HCT116 (cell line): ENCODE data around the gene SUMO1. TPM values are rescaled to one million over a fixed set of nuclear protein-coding genes. Genes with fewer than 3 reads are reported as not detected.
A peak's percentile ranks its signal among the peaks of the same experiment; 100 is the strongest.

Experiments used
- ATAC-seq: fragments of 200-7000 bp; cut with Tn5 transposase; 2 replicates; pipeline ENCODE4 v1.9.1; 2020; ENCODE audit warnings: mild to moderate bottlenecking, moderate library complexity
- BruUV-seq: library from RNA; stranded (reverse); fragments of 400-500 nt; replicated peaks from 2 replicates; lab custom pipeline; 2021; lab: Mats Ljungman, UMichigan
- CTCF ChIA-PET: fragments of 300-600 bp; sonication (Branson Sonifier 250); formaldehyde crosslinking; loops from one replicate; lab custom pipeline; 2021; ENCODE audit warnings: antibody characterized with exemption; lab: Charles Lee
- POLR2A ChIA-PET: fragments of 300-600, 350-600 bp; sonication (Branson Sonifier 250); formaldehyde crosslinking; loops from one replicate; lab custom pipeline; 2021; ENCODE audit warnings: antibody characterized with exemption; lab: Charles Lee
- RAD21 ChIA-PET, 2 experiments: fragments of 300-600 bp; sonication (Branson Sonifier 250); formaldehyde crosslinking; loops; one replicate each; lab custom pipeline; 2023; ENCODE audit warnings: low total read pairs in 2 of 2; ENCODE audit not compliant: uncharacterized antibody in 2 of 2, unreplicated experiment in 2 of 2, low non-redundant PET in 1 of 2; lab: Charles Lee
- DNase-seq: peaks from one replicate; pipeline ENCODE4 v3.0.0-alpha.2; 2010; ENCODE audit warnings: low read depth, low spot score
- H2AFZ ChIP-seq: fragments of 200-600 bp; shearing (Covaris generic), sonication (generic); 2 replicates; pipeline ENCODE4 v1.6.1; 2017; ENCODE audit warnings: low read depth, mixed run types, mixed read lengths, antibody characterized with exemption, low read length; ENCODE audit not compliant: poor library complexity, severe bottlenecking
- H3K27ac ChIP-seq: 2 replicates; pipeline ENCODE4 v1.5.1; 2012; ENCODE audit warnings: low read depth, low read length
- H3K27me3 ChIP-seq: fragments of 200-600 bp; sonication (generic); 2 replicates; pipeline ENCODE4 v1.6.1; 2016; ENCODE audit warnings: mixed run types, low read length, mixed read lengths; ENCODE audit not compliant: insufficient read depth
- H3K36me3 ChIP-seq, 2 experiments: fragments of 200-500 bp in 1 of 2; fragments of 200-600 bp in 1 of 2; sonication (Bioruptor generic) in 1 of 2; sonication (generic) in 1 of 2; 2 replicates each; pipeline versions ENCODE4 v1.5.1 to v1.6.1; 2014 to 2016; ENCODE audit warnings: low read length in 2 of 2, inconsistent platforms in 1 of 2, mixed read lengths in 1 of 2, mixed run types in 1 of 2; ENCODE audit not compliant: insufficient read depth in 2 of 2, control insufficient read depth in 1 of 2
- H3K4me1 ChIP-seq, 2 experiments: fragments of 200-600 bp in 1 of 2; sonication (generic) in 1 of 2; 2 replicates each; pipeline versions ENCODE4 v1.5.1 to v1.6.1; 2012 to 2017; ENCODE audit warnings: low read length in 2 of 2, inconsistent platforms in 1 of 2, mild to moderate bottlenecking in 1 of 2, mixed read lengths in 1 of 2, mixed run types in 1 of 2, moderate library complexity in 1 of 2; ENCODE audit not compliant: insufficient read depth in 2 of 2, control insufficient read depth in 1 of 2
- H3K4me2 ChIP-seq: fragments of 200-600 bp; sonication (generic); 2 replicates; pipeline ENCODE4 v1.6.1; 2017; ENCODE audit warnings: mixed run types, low read length, mixed read lengths
- H3K4me3 ChIP-seq, 2 experiments: fragments of 200-600 bp in 1 of 2; sonication (generic) in 1 of 2; replicated peaks in 1 of 2; 2 replicates each; pipeline ENCODE4 v1.5.1; 2011 to 2016; ENCODE audit warnings: low read length in 2 of 2, control low read depth in 1 of 2, low read depth in 1 of 2, mild to moderate bottlenecking in 1 of 2, mixed read lengths in 1 of 2, mixed run types in 1 of 2
- H3K79me2 ChIP-seq: fragments of 200-600 bp; sonication (generic); 2 replicates; pipeline ENCODE4 v1.6.1; 2017; ENCODE audit warnings: mild to moderate bottlenecking, mixed run types, low read length, moderate library complexity, mixed read lengths; ENCODE audit not compliant: insufficient read depth
- H3K9ac ChIP-seq: fragments of 200-600 bp; sonication (generic); 2 replicates; pipeline ENCODE4 v1.6.1; 2016; ENCODE audit warnings: low read length, mixed read lengths
- H3K9me2 ChIP-seq: fragments of 200-600 bp; sonication (generic), shearing (Covaris generic); 2 replicates; pipeline ENCODE4 v1.6.1; 2017; ENCODE audit warnings: mixed run types, mild to moderate bottlenecking, moderate library complexity; ENCODE audit not compliant: insufficient read depth
- H3K9me3 ChIP-seq, 2 experiments: fragments of 200-500 bp in 1 of 2; fragments of 200-600 bp in 1 of 2; sonication (Bioruptor generic) in 1 of 2; sonication (generic) in 1 of 2; 2 replicates each; pipeline ENCODE4 v1.6.1; 2014 to 2017; ENCODE audit warnings: low read length in 2 of 2, mixed read lengths in 2 of 2, inconsistent platforms in 1 of 2, low read depth in 1 of 2, mild to moderate bottlenecking in 1 of 2, mixed run types in 1 of 2, moderate library complexity in 1 of 2; ENCODE audit not compliant: control insufficient read depth in 1 of 2, insufficient read depth in 1 of 2
- H4K20me1 ChIP-seq: fragments of 200-600 bp; sonication (generic), shearing (Covaris generic); 2 replicates; pipeline ENCODE4 v1.6.1; 2017; ENCODE audit warnings: mixed run types, mild to moderate bottlenecking, moderate library complexity; ENCODE audit not compliant: insufficient read depth
- CBX3 ChIP-seq: IDR thresholded peaks from 2 replicates; pipeline ENCODE4 v1.6.1; 2012; ENCODE audit warnings: low read depth
- CEBPB ChIP-seq: IDR thresholded peaks from 2 replicates; pipeline ENCODE4 v1.6.1; 2012; ENCODE audit warnings: low read depth
- EGR1 ChIP-seq: IDR thresholded peaks from 2 replicates; pipeline ENCODE4 v1.6.1; 2012; ENCODE audit warnings: low read depth
- EZH2 ChIP-seq: fragments of 200-600 bp; sonication (generic); IDR thresholded peaks from 2 replicates; pipeline ENCODE4 v1.6.1; 2017; ENCODE audit warnings: antibody characterized with exemption, mixed run types
- EZH2phosphoT487 ChIP-seq: fragments of 200-600 bp; IDR thresholded peaks from 2 replicates; pipeline ENCODE4 v1.6.1; 2018; ENCODE audit warnings: antibody characterized with exemption, borderline replicate concordance
- FOSL1 ChIP-seq: IDR thresholded peaks from 2 replicates; pipeline ENCODE4 v1.6.1; 2012; ENCODE audit warnings: low read depth
- JUND ChIP-seq: IDR thresholded peaks from 2 replicates; pipeline ENCODE4 v1.6.1; 2012
- POLR2A ChIP-seq: IDR thresholded peaks from 2 replicates; pipeline ENCODE4 v1.7.0; 2011; ENCODE audit warnings: borderline replicate concordance; ENCODE audit not compliant: insufficient read depth, insufficient read length; ENCODE audit errors: extremely low read depth
- RAD21 ChIP-seq: IDR thresholded peaks from 2 replicates; pipeline ENCODE4 v1.6.1; 2012; ENCODE audit warnings: low read depth, mild to moderate bottlenecking
- SIN3A ChIP-seq: IDR thresholded peaks from 2 replicates; pipeline ENCODE4 v1.6.1; 2012; ENCODE audit warnings: low read depth
- SRF ChIP-seq: IDR thresholded peaks from 2 replicates; pipeline ENCODE4 v1.6.1; 2012; ENCODE audit warnings: low read depth
- ZNF274 ChIP-seq: fragments of 200-500 bp; sonication (Bioruptor generic); IDR thresholded peaks from 2 replicates; pipeline ENCODE4 v1.6.1; 2014; ENCODE audit warnings: mild to moderate bottlenecking, low read depth, low read length, inconsistent platforms
- intact Hi-C: fragments of 100-400 bp; cut with micrococcal nuclease; formaldehyde crosslinking; loops from 2 replicates; pipeline ENCODE4 v1.10.0; 2022
- total RNA-seq: library from RNA; stranded (reverse); gene quantifications from one replicate; pipeline ENCODE4 v1.2.1, GENCODE V29; 2021; ENCODE audit not compliant: unreplicated experiment
- TF ChIP-seq, protein P1 (sequence below), 3 experiments: fragments of 200-600 bp in 1 of 3; sonication (generic) in 1 of 3; IDR thresholded peaks in 2 of 3; conservative IDR thresholded peaks in 1 of 3; 2 replicates each; pipeline ENCODE4 v1.5.1; 2012 to 2017; ENCODE audit warnings: low read depth in 2 of 3, low read length in 2 of 3, antibody characterized with exemption in 1 of 3, borderline replicate concordance in 1 of 3, control low read depth in 1 of 3, mild to moderate bottlenecking in 1 of 3, mixed read lengths in 1 of 3, mixed run types in 1 of 3, moderate library complexity in 1 of 3; ENCODE audit not compliant: insufficient read depth in 1 of 3
- TF ChIP-seq, protein P2 (sequence below): IDR thresholded peaks from 2 replicates; pipeline ENCODE4 v1.6.1; 2012
- TF ChIP-seq, protein P3 (sequence below): IDR thresholded peaks from 2 replicates; pipeline ENCODE4 v1.6.1; 2012
- TF ChIP-seq, protein P4 (sequence below): IDR thresholded peaks from 2 replicates; pipeline ENCODE4 v1.6.1; 2012; ENCODE audit warnings: low read depth

SUMO1 gene
- total RNA-seq, 1 experiment from 2014 or later: 130 TPM

DNA sequence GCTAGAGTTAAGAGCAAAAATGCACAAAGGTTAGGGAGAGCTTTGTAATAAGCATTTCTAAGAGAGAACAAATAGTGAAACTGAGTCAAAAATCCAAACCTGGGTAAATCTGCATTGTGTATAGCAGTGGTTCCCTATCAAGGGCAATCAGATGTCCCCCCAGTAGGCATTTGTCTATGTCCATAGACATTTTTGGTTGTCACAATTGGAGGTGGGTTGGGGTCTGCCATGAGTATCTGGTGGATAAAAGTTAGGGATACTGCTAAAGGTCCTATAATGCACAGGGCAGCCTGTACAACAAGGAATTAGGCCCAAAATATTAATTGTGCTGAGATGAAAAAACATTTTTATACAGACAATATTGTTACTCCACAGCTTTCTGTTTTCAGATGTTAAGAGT, 48.2 kb upstream of the SUMO1 start:
- TSS peak; percentile 28 for BruUV-seq

DNA sequence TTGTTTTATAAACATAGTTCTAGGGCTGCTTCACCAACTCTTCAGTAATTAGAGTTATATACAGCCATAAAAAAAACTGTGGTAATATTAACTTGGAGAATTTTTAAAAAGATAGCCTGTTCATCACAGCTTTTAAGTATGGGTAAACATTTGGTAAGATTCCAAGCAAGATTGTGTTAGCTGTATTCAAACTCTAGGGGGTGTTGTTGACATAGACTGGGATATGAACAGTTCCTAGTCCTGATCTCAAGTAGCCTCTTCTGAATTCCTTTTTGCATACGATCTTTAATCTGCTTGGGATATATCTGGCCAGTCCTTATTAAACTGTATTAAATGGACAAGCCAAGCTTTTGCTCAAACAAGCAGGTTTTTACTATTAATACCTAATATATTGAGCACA, 40.5 kb upstream of the SUMO1 start:
- H3K4me2 ChIP-seq: no peak overlapping the region
- peaks cover 99% of the 10 kb centered on the region for H3K79me2 ChIP-seq
- TF ChIP-seq, protein P1, sequence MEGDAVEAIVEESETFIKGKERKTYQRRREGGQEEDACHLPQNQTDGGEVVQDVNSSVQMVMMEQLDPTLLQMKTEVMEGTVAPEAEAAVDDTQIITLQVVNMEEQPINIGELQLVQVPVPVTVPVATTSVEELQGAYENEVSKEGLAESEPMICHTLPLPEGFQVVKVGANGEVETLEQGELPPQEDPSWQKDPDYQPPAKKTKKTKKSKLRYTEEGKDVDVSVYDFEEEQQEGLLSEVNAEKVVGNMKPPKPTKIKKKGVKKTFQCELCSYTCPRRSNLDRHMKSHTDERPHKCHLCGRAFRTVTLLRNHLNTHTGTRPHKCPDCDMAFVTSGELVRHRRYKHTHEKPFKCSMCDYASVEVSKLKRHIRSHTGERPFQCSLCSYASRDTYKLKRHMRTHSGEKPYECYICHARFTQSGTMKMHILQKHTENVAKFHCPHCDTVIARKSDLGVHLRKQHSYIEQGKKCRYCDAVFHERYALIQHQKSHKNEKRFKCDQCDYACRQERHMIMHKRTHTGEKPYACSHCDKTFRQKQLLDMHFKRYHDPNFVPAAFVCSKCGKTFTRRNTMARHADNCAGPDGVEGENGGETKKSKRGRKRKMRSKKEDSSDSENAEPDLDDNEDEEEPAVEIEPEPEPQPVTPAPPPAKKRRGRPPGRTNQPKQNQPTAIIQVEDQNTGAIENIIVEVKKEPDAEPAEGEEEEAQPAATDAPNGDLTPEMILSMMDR (IDR thresholded peaks at IDR 0.05 in 2 of 3, conservative IDR thresholded peaks at IDR 0.05 in 1 of 3; ENCODE audit: borderline replicate concordance in 1 of 3, insufficient read depth in 1 of 3, low read depth in 2 of 3, low read length in 2 of 3): peak; percentile 15 to 58 (median 51); a peak in 4 of 6 replicates
- TF ChIP-seq, protein P2, sequence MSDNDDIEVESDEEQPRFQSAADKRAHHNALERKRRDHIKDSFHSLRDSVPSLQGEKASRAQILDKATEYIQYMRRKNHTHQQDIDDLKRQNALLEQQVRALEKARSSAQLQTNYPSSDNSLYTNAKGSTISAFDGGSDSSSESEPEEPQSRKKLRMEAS: no peak
- no peak for TF ChIP-seq EGR1
- TF ChIP-seq RAD21: peak; percentile 53
- TF ChIP-seq, protein P3, sequence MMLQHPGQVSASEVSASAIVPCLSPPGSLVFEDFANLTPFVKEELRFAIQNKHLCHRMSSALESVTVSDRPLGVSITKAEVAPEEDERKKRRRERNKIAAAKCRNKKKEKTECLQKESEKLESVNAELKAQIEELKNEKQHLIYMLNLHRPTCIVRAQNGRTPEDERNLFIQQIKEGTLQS: no peak
- TF ChIP-seq POLR2A: no peak
- no peak for TF ChIP-seq FOSL1
- no peak for TF ChIP-seq CBX3
- TF ChIP-seq SIN3A: no peak
- TF ChIP-seq CEBPB: no peak
- TF ChIP-seq, protein P4, sequence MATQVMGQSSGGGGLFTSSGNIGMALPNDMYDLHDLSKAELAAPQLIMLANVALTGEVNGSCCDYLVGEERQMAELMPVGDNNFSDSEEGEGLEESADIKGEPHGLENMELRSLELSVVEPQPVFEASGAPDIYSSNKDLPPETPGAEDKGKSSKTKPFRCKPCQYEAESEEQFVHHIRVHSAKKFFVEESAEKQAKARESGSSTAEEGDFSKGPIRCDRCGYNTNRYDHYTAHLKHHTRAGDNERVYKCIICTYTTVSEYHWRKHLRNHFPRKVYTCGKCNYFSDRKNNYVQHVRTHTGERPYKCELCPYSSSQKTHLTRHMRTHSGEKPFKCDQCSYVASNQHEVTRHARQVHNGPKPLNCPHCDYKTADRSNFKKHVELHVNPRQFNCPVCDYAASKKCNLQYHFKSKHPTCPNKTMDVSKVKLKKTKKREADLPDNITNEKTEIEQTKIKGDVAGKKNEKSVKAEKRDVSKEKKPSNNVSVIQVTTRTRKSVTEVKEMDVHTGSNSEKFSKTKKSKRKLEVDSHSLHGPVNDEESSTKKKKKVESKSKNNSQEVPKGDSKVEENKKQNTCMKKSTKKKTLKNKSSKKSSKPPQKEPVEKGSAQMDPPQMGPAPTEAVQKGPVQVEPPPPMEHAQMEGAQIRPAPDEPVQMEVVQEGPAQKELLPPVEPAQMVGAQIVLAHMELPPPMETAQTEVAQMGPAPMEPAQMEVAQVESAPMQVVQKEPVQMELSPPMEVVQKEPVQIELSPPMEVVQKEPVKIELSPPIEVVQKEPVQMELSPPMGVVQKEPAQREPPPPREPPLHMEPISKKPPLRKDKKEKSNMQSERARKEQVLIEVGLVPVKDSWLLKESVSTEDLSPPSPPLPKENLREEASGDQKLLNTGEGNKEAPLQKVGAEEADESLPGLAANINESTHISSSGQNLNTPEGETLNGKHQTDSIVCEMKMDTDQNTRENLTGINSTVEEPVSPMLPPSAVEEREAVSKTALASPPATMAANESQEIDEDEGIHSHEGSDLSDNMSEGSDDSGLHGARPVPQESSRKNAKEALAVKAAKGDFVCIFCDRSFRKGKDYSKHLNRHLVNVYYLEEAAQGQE: peak; percentile 4; the same call in 1 of the 2 replicates
- no peak for TF ChIP-seq JUND
- H3K9ac ChIP-seq: no peak overlapping the region
- no peak overlapping the region for H3K27ac ChIP-seq
- H3K4me3 ChIP-seq: no peak overlapping the region
- H3K9me2 ChIP-seq: no peaks in the 10 kb centered on the region
- ChIA-PET POLR2A (no interaction called here), RAD21 (interaction anchor here in 1 of 2 experiments (0.5 kb wide), 1 partner anchor 152 kb away, joined by 3 read pairs; no protein-coding TSS in a partner anchor), CTCF (interaction anchor here (0.7 to 1.4 kb wide), 4 partner anchors 15 to 1536 kb away, joined by 3 read pairs; no protein-coding TSS in a partner anchor)
- no peak overlapping the region for H2AFZ ChIP-seq
- no peaks in the 10 kb centered on the region for H3K9me3 ChIP-seq
- no peaks in the 10 kb centered on the region for H3K27me3 ChIP-seq
- BruUV-seq: no TSS peak
- H3K36me3 ChIP-seq: peaks cover 63 to 82% of the 10 kb centered on the region in 2 experiments
- peaks cover 50% of the 10 kb centered on the region; the same call in 1 of the 2 replicates for H4K20me1 ChIP-seq
- peak; percentile 80 for ATAC-seq
- no peak for DNase-seq
- H3K4me1 ChIP-seq: peaks cover 0 to 3% of the 10 kb centered on the region in 2 experiments; a peak in 1 of 4 replicates
- intact Hi-C loops: no loop called here

More for the DNA sequence above, 48.2 kb upstream of the SUMO1 start:
- Histone ChIP-seq H3K79me2 (peaks cover 97% of the 10 kb centered on the region), H3K27me3 (no peaks in the 10 kb centered on the region), H3K27ac (no peak overlapping the region), H3K36me3 (peaks cover 71 to 83% of the 10 kb centered on the region in 2 experiments), H3K9me2 (no peaks in the 10 kb centered on the region), H4K20me1 (peaks cover 29% of the 10 kb centered on the region; the same call in 1 of the 2 replicates), H3K9me3 (no peaks in the 10 kb centered on the region), H3K4me1 (no peaks in the 10 kb centered on the region), H3K4me3 (no peak overlapping the region), H3K4me2 (no peak overlapping the region), H2AFZ (no peak overlapping the region), H3K9ac (no peak overlapping the region)
- ATAC-seq: no peak
- RAD21 ChIA-PET: interaction anchor here in 1 of 2 experiments (0.6 kb wide), 1 partner anchor 15 kb away, joined by 3 read pairs; no protein-coding TSS in a partner anchor
- CTCF ChIA-PET: no interaction called here
- intact Hi-C loops: no loop called here
- POLR2A ChIA-PET: interaction anchor here (0.7 kb wide), 1 partner anchor 15 kb away, joined by 3 read pairs; no protein-coding TSS in a partner anchor
- TF ChIP-seq ZNF274 (no peak), SRF (no peak), EZH2phosphoT487 (no peak), CEBPB (no peak), CBX3 (no peak), RAD21 (no peak), EZH2 (no peak)
- TF ChIP-seq, protein P2: no peak
- no peak for DNase-seq
